GM19468 (cell line): ENCODE data around the gene WDR54.

Experiments
- ATAC-seq: cut with Tn5 transposase; IDR thresholded peaks from one replicate; pipeline ENCODE4 v1.9.1; 2021; ENCODE audit warnings: mild to moderate bottlenecking, moderate library complexity, moderate number of reproducible peaks; ENCODE audit not compliant: unreplicated experiment; ENCODE audit errors: extremely low read depth

Gene WDR54, protein sequence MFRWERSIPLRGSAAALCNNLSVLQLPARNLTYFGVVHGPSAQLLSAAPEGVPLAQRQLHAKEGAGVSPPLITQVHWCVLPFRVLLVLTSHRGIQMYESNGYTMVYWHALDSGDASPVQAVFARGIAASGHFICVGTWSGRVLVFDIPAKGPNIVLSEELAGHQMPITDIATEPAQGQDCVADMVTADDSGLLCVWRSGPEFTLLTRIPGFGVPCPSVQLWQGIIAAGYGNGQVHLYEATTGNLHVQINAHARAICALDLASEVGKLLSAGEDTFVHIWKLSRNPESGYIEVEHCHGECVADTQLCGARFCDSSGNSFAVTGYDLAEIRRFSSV

GRCh38 chr2:74421221-74421870 lies at the start of gene WDR54, which contains the start of gene C2orf81:
Gene WDR54 (plus strand): TSS chr2:74421730. CDS start chr2:74422154, 424 bp downstream.
Gene C2orf81 (minus strand): TSS chr2:74421619. CDS start chr2:74421560, 59 bp downstream.
- ATAC-seq, result peak; percentile 89

- ATAC-seq, result no peak
Observed at GRCh38 chr2:74372674-74373073, 48.9 kb upstream of the WDR54 start.

- ATAC-seq, result no peak
Observed at GRCh38 chr2:74373221-74373676, 48.3 kb upstream of the WDR54 start.

DNA sequence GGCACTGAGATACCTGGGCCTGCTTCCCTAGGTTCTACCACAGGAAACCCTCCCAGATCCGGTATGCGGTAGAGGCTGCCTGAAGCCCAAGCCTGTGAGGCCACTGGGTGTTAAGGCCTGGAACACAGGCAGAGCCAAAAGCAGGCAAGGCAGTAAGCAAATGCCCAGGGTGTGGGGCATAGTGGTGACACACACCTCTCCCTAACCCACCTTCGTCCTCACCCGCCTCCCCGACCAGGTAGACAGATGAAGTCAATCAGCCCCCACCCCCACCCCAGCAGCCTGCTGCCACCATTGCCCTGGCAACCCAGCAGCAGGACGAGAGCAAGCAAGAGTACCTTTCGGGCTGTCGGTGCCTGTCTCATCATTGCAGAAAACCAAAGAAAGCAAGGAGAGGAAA lies 47.5 kb upstream of the WDR54 start:
- ATAC-seq, result no peak

GRCh38 chr2:74374509-74375205 lies 46.9 kb upstream of the WDR54 start:
- ATAC-seq, result no peak

DNA sequence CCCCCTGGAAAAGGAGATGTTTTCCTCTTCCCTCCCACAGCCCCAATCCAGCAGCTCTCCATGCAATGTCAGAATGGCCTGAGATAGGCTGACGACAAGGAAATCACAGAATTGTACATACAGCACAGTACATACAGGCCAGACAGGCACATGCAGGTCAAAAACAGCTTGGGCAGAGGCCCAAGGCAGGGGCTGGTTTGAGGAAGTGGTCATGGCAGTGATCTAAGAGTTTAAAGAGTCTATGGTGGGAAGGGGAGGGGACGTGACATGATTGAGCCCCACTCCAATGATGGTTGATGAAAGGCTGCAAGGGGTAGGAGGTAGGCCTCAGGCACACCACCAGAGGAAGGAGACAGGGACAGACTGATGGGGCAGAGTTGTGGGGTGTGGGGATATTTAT lies 45.7 kb upstream of the WDR54 start:
- no peak for ATAC-seq

GRCh38 chr2:74378007-74378406 lies 43.5 kb upstream of the WDR54 start:
- ATAC-seq, result no peak

GRCh38 chr2:74379851-74380789 lies 41.4 kb upstream of the WDR54 start, which contains the start of gene DCTN1:
Gene DCTN1 (minus strand): TSS chr2:74380311. CDS start chr2:74380037, 274 bp downstream.
- ATAC-seq, result no peak

GRCh38 chr2:74381751-74382150 lies 39.8 kb upstream of the WDR54 start:
- ATAC-seq, result no peak

- no peak for ATAC-seq
Observed at GRCh38 chr2:74383254-74383653, 38.3 kb upstream of the WDR54 start.

GRCh38 chr2:74384051-74384450 lies 37.5 kb upstream of the WDR54 start:
- ATAC-seq, result no peak

DNA sequence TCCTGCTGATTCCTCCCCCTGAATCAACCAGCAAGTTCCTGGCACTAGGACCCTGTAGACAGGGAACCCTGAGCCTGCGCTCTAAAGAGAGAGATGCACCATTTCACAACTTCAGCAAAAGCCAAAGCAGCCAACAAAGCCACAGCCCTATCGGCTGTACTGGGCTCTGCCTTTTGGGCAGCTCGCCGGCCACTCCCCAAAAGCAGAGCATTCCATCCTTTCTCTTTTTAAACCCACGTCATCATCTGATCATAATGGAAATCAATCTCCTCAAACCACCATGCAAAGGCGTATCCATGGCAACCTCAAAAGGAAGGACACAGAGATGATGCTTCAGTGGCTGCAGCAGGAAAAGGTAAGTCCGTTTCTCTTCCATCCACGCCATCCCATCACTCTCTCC lies 36.1 kb upstream of the WDR54 start:
- no peak for ATAC-seq

DNA sequence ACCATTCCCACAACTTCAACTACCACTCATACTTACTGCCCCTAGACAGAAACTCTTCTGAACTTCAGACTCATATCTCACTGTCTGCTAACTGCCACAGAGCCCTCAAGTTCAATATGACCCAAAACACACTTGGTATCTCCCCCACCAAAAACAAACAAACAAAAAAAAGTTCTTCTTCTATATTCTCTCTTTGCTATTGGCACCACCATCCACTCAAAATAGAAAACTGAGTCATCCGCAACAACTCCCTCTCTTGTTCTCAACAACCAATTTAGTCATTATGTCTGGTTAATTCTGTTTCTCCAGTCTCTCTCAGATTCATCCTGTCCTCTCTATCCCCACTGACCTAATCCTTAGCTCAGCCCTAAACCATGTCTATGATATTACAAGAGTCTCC lies 34.2 kb upstream of the WDR54 start:
- no peak for ATAC-seq

DNA sequence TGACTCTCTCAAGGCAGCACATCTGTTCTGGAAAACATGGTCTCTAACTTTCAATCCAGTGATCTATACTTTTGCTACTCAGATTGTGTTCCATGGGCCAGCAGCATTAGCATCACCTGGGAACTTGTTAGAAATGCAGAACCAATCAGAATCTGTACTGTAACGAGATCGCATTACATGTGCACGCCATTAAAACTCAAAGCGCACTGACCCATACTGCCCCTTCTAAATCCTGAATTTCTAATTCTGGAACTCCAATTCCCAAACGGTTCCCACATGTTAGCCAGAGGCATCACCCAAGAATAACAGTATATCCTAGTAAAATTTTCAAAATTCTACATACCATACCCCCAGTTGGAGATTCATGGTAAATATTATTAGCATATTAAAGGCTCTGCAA lies 30.9 kb upstream of the WDR54 start:
- no peak for ATAC-seq

- no peak for ATAC-seq
Observed at GRCh38 chr2:74391209-74391579, 30.3 kb upstream of the WDR54 start.

DNA sequence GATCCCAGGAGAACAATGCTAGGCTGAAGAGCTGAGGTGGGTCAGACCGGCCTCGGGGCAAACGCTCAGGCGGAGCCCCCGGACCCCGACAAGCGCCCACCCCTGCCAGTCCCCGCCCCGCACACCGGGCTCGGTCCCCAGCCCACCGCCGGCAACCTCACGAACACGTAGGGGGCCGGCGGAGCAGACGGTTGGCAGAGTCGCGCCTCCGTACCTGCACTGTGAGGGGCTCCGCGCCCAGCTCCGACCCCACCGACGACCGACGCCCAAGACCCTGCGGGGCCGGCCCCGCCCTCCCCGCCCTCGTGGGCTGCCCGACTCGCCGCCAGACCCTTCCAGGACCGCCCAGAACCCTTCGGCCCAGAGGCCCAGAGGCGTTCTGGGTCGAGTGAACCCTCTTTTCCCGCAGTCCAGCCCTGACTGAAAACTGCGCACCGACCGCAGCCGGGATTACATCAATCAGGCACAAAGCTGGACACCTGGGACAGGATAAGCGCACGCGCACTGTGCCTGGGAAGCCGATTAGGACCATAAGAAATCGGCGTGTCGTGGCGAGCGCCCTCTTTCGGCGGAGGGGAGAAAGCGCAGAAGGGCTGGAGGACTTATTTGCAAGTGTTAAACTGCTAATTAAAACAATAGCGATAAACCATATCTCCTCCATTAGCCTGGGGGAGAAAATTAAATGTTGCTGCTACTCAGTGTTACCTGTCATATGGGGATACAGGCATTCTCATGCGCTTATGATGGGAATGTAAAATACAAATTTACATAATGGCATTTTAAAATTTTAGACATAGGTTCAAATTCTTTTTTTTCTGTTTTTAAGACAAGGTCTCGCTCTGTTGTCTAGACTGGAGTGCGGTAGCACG lies 29.7 kb upstream of the WDR54 start:
- peak; percentile 36 for ATAC-seq

DNA sequence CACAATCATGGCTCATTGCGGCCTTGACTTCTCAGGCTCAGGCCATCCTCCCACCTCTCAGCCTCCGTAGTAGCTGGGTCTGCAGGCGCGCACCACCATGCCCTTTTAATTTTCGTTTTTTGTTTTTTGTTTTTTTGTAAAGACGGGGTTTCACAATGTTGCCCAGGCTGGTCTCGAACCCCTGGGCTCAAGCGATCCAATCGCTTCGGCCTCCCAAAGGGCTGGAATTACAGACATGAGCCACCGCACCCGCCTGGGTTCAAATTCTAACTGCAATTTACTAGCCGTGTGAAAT lies 29.1 kb upstream of the WDR54 start:
- ATAC-seq, result no peak

DNA sequence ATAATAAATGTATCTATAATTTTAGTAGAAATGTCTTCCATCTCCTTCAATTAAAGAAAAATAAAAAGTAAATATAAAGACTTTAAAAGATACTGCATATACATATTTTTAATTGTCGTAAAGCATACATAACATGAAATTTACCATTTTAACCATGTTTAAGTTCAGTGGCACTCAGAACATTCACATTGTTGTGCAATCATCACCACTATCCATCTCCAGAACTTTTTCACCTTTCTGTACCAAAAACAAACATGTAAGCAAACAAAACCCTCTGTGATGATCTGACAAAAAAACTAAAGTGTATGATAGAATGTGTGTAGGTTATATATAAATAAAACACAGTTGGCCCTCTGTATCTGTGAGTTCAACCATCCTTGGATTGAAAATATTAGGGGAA lies 28.0 kb upstream of the WDR54 start:
- ATAC-seq, result no peak

GRCh38 chr2:74396149-74396548 lies 25.4 kb upstream of the WDR54 start:
- ATAC-seq, result no peak
